ENCODE measurements around the gene CD274. TPM values are rescaled to one million over a fixed set of nuclear protein-coding genes. Genes with fewer than 3 reads are reported as not detected.

Gene CD274
- total and polyA plus RNA-seq, 9 donors, result 0.57 to 6.7 (median 1.5) TPM

DNA sequence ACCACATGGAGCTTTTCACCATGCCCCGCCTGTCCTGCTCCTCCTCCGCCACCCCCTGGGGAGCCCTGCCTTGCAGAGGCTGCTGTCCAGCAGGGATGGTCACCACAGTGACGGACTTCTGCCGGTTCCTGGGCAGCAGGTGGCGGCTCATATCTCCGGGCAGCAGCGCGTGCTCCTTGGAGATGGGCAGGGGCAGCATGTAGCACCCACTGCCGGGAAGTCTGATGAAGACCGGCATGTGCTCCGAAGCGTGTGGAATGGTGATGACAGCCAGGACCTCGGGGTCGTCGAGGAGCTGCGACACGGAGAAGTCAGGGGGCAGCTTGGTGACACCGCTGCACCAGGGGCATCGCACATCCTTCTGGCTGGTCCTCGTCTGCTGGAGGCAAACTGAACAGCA lies 31.9 kb upstream of the CD274 start:
- WGBS, 3 donors, result 93 to 98% (median 95%) methylated on average over 20 of the region's 20 CpGs

DNA sequence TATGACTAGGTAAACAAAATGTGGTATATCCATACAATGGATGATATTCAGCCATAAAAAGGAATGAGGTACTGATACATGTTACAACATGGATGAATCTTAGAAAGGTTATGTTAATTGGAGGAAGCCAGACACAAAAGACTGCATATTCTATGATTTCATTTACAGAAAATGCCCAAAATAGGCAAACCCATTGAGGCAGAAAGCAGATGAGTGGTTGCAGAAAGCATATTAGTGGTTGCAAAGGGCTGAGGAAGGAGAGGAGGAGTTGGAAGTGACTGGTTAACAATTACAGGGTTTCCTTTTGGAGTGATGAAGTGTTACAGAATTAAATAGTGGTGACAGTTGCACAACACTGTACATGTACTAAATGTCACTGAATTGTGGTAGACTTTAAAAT lies 30.4 kb upstream of the CD274 start:
- Histone ChIP-seq H3K36me3 (no peaks in the 10 kb centered on the region), H3K27me3 (no peaks in the 10 kb centered on the region), H3K4me3 (no peak overlapping the region), H3K27ac (no peak overlapping the region), H3K4me1 (ENCODE audit: insufficient read depth) (no peaks in the 10 kb centered on the region), H3K9me3 (no peaks in the 10 kb centered on the region)
- TF ChIP-seq CTCF (IDR thresholded peaks at IDR 0.05) (no peak), EP300 (IDR thresholded peaks at IDR 0.05) (no peak), POLR2A (IDR thresholded peaks at IDR 0.05) (no peak)
- DNase-seq, result no peak
- intact Hi-C loops (cut with DNase I), result loop anchor here in 1 of 4 donors (10.0 kb wide), 1 partner anchor 665 kb away; no protein-coding TSS in a partner anchor

More for the DNA sequence above, 31.9 kb upstream of the CD274 start:
- intact Hi-C loops (cut with DNase I), result no loop called here
- no peak for TF ChIP-seq EP300 (IDR thresholded peaks at IDR 0.05)
- no peak for TF ChIP-seq CTCF (IDR thresholded peaks at IDR 0.05)
- no peak for DNase-seq
- no peaks in the 10 kb centered on the region for H3K4me1 ChIP-seq (ENCODE audit: insufficient read depth)
- H3K27ac ChIP-seq, result no peak overlapping the region
- no peak overlapping the region for H3K4me3 ChIP-seq
- no peaks in the 10 kb centered on the region for H3K27me3 ChIP-seq
- no peaks in the 10 kb centered on the region for H3K36me3 ChIP-seq
- no peaks in the 10 kb centered on the region for H3K9me3 ChIP-seq

GRCh38 chr9:5421163-5421562 lies 29.2 kb upstream of the CD274 start:
- Histone ChIP-seq H3K36me3 (no peaks in the 10 kb centered on the region), H3K4me3 (no peak overlapping the region), H3K9me3 (no peaks in the 10 kb centered on the region), H3K4me1 (ENCODE audit: insufficient read depth) (no peaks in the 10 kb centered on the region), H3K27ac (no peak overlapping the region), H3K27me3 (no peaks in the 10 kb centered on the region)
- WGBS, 3 donors, result 87 to 90% (median 90%) methylated on average over 2 of the region's 2 CpGs
- DNase-seq, result no peak
- intact Hi-C loops (cut with DNase I), result loop anchor here in 1 of 4 donors (10.0 kb wide), 1 partner anchor 666 kb away; no protein-coding TSS in a partner anchor
- TF ChIP-seq CTCF (IDR thresholded peaks at IDR 0.05), result no peak
- TF ChIP-seq EP300 (IDR thresholded peaks at IDR 0.05), result no peak
- no peak for TF ChIP-seq POLR2A (IDR thresholded peaks at IDR 0.05)

GRCh38 chr9:5422276-5422675 lies 28.1 kb upstream of the CD274 start:
- intact Hi-C loops (cut with DNase I), result loop anchor here in 1 of 4 donors (10.0 kb wide), 1 partner anchor 667 kb away; no protein-coding TSS in a partner anchor
- H3K27ac ChIP-seq, result no peak overlapping the region
- no peaks in the 10 kb centered on the region for H3K36me3 ChIP-seq
- WGBS, 3 donors, result 49 to 67% (median 63%) methylated on average over 1 of the region's 1 CpG
- H3K4me1 ChIP-seq (ENCODE audit: insufficient read depth), result no peaks in the 10 kb centered on the region
- no peak for DNase-seq
- no peaks in the 10 kb centered on the region for H3K9me3 ChIP-seq
- H3K4me3 ChIP-seq, result no peak overlapping the region
- no peak for TF ChIP-seq POLR2A (IDR thresholded peaks at IDR 0.05)
- no peak for TF ChIP-seq CTCF (IDR thresholded peaks at IDR 0.05)
- TF ChIP-seq EP300 (IDR thresholded peaks at IDR 0.05), result no peak
- no peaks in the 10 kb centered on the region for H3K27me3 ChIP-seq
